GM10248 (cell line): ENCODE results near the gene LILRA5.
"Not testable (repeated sequence)": the region's sequence is repeated elsewhere in the genome, so short reads cannot be mapped to it uniquely, and the experiment has no call there.

Source experiments
- CTCF ChIA-PET: fragments of 300-600 bp; sonication (Branson Sonifier 250); formaldehyde crosslinking; extraction: SDS; loops from one replicate; lab custom pipeline; 2021; ENCODE audit warnings: antibody characterized with exemption; lab: Yijun Ruan, JAX
- POLR2A ChIA-PET: fragments of 350-650 bp; sonication (Branson Sonifier 250); formaldehyde crosslinking; extraction: SDS; loops from one replicate; lab custom pipeline; 2020; ENCODE audit warnings: antibody characterized with exemption; lab: Yijun Ruan, JAX
- DNase-seq: peaks from one replicate; pipeline ENCODE4 v3.0.0; 2012; ENCODE audit errors: extremely low spot score
- TF ChIP-seq, protein P1 (sequence below): IDR thresholded peaks from 2 replicates; pipeline ENCODE4 v1.5.1; 2012; ENCODE audit warnings: mild to moderate bottlenecking, low read depth; ENCODE audit errors: extremely low read depth, missing control alignments, control extremely low read depth

LILRA5 gene

DNA sequence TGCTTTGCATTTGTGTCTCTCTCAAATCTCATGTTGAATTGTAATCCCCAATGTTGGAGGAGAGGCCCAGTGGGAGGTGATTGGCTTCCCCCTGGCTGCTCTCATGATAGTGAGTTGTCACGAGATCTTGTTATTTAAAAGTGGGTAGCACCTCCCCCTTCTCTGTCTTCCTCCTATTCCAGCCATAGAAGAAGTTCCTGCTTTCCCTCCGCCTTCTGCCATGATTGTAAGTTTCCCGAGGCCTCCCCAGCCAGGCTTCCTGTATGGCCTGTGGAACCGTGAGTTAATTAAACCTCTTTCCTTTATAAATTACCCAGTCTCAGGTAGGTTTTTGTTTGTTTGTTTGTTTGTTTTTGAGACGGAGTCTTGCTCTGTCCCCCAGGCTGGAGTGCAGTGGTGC lies 22.2 kb upstream of the LILRA5 start:
- POLR2A ChIA-PET = no interaction called here
- no peak for DNase-seq
- CTCF ChIA-PET = no interaction called here
- TF ChIP-seq, protein P1, sequence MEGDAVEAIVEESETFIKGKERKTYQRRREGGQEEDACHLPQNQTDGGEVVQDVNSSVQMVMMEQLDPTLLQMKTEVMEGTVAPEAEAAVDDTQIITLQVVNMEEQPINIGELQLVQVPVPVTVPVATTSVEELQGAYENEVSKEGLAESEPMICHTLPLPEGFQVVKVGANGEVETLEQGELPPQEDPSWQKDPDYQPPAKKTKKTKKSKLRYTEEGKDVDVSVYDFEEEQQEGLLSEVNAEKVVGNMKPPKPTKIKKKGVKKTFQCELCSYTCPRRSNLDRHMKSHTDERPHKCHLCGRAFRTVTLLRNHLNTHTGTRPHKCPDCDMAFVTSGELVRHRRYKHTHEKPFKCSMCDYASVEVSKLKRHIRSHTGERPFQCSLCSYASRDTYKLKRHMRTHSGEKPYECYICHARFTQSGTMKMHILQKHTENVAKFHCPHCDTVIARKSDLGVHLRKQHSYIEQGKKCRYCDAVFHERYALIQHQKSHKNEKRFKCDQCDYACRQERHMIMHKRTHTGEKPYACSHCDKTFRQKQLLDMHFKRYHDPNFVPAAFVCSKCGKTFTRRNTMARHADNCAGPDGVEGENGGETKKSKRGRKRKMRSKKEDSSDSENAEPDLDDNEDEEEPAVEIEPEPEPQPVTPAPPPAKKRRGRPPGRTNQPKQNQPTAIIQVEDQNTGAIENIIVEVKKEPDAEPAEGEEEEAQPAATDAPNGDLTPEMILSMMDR = no peak

DNA sequence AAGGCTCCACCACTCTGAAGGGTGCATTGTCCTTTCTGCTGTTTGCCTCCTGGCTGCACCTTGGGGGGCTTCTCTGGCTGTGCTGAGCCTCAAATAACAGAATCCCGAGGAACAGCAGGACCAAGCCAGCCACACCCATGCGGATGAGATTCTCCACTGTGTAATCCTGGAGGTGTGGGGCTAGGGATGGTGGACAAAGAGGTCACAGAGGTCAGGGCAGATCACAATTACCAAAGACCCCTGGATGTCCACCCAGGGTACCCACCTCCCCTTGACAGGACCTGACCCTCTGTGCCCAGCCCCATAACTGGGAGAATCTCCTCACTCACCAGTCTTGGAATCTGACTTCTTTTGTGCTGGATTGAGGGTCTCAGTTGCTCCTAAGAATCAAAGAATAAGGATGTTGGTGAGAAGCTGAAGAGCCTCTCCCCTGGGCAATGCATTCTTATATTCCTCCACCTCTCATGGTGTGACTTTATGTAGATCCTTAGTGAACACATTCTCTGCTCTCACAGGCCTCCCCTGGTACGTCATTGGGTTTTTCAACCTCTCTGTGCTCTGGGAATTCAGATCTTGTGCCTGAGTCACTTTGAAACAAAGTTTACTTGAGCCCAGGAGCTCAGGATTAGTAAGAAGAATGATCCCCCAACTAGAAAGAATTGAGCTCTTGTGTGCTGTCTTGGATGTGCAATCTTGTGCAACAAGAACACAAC lies 20.8 kb upstream of the LILRA5 start:
- ChIA-PET POLR2A (no interaction called here), CTCF (interaction anchor here (0.7 to 1.0 kb wide), 2 partner anchors 9 to 13 kb away, joined by 3 to 4 read pairs; no protein-coding TSS in a partner anchor)
- no peak for DNase-seq
- TF ChIP-seq, protein P1 = no peak

DNA sequence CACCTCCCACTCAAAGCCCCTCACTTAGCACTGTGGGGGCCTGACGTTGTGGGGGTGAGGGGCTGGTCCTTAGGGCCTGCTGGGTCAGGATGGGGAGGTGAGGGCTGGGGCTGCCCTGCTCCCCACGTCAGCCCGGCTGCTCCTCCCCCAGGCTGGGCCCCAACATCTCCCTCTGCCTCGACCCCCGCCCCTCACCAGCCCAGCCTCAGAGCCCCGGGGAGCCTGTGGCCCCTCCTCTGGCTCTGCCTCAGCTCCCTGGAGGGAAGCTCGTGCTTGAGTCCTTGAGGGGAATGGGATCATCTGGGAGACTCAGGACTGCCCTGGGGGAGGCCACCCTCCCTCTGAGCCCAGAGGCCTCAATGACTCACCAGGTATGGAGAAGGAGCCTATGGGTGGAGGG lies 19.2 kb upstream of the LILRA5 start:
- no peak for DNase-seq
- POLR2A ChIA-PET = no interaction called here
- TF ChIP-seq, protein P1 = no peak

DNA sequence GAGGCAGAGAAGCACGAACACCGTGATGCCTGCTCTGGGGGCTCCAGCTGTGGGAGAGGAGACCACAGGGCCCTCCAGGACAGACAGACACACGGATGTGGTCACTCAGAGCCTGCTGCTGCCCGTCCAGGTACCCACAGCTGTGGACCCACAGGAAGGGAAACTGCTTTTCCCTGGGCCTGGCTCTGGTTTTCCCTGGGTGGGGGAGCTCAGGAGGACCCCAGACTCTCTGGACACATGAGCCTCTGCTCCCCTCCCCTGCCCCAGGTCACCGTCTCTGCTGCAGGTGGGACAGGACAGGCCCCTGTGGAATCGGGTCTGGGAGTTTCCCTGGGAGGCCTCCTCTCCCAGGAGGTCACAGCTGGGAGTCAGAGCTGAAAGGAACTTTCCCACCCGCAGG lies 18.7 kb upstream of the LILRA5 start:
- TF ChIP-seq, protein P1 = no peak
- ChIA-PET POLR2A (no interaction called here), CTCF (no interaction called here)
- DNase-seq = no peak

More for the DNA sequence above, 19.2 kb upstream of the LILRA5 start:
- CTCF ChIA-PET = no interaction called here

DNA sequence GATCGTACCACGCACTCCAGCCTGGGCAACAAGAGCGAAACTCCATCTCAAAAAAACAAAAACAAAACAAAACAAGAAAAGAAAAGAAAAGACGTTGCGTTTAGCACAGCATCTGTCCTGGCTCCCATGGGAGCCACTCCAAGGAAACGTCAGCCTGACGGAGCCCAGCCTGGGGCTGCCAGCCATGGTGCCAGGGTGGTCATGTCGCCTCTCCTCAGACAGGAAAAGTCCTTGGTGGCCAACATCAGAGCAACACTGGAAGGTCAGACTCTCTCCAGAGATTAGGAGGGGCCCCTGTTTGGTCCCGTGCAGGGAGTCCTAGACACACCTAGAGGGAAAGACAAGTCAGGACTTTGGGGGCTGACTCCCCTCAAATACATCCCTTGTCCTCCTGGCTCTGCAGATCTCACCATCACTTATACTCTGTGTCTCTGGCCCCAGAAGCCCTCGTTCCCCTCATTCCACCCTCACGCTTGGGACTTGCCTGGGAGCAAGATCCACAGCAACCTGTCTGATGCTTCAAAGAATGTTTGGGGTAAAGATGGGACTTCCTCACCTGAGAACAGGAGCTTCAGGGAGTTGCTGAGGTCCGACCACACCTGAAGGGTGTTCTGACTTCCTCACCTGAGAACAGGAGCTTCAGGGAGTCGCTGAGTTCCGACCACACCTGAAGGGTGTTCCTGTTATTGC lies 16.7 kb upstream of the LILRA5 start:
- TF ChIP-seq, protein P1 = no peak
- ChIA-PET CTCF (no interaction called here), POLR2A (no interaction called here)
- no peak for DNase-seq

DNA sequence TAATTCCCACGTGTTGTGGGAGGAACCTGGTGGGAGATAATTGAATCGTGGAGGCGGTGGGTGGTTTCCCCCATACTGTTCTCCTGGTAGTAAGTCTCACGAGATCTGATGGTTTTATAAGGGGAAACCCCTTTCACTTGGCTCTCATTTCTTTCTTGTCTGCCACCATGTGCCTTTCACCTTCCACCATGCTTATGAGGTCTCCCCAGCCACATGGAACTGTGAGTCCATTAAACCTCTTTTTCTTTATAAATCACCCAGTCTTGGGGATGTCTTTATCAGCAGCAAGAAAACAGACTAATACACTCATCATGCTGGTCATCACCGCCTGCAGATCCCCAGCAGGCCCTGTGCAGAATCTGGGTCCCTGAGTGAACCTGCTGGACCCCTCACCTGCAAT lies 15.8 kb upstream of the LILRA5 start:
- DNase-seq, POLR2A ChIA-PET: not testable (repeated sequence)
- CTCF ChIA-PET = interaction anchor here (0.6 to 1.6 kb wide), 2 partner anchors 11 to 62 kb away, joined by 3 to 4 read pairs; no protein-coding TSS in a partner anchor

DNA sequence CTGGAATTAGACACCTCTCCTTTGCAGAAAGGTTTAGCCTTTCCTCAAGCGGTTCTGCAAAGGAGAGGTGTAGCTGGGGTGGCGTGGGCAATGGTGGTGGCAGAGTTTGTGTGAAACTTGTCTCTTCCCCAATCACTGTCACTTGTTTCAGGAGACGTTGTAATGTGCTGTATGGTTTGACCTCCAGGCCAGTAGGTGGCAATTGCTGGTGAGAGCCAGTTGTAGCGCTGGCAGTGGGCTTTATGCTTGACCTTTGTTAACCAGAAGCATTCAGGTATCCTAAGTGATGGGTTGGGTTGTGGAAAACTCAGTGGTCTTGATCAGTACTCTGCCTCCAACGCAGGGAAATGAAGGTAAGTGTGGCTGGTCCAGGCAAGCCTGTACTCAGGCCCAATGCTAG lies 12.7 kb upstream of the LILRA5 start:
- ChIA-PET POLR2A (no interaction called here), CTCF (interaction anchor here (0.7 to 2.1 kb wide), 6 partner anchors 9 to 66 kb away, joined by 3 to 8 read pairs (median 6); no protein-coding TSS in a partner anchor)
- TF ChIP-seq, protein P1 = no peak
- no peak for DNase-seq
